Stomach (tissue), 4 donors: ENCODE measurements around the gene SCN10A.

Source experiments
- CTCF ChIP-seq, 7 experiments: fragments of 450-650 bp in 4 of 7; fragments of 200-600 bp in 3 of 7; sonication (generic) in 3 of 7; IDR thresholded peaks; one replicate each; pipeline ENCODE4 v1.5.1; 2016 to 2019; ENCODE audit warnings: antibody characterized with exemption in 7 of 7, control low read depth in 2 of 7, mild to moderate bottlenecking in 1 of 7
- EP300 ChIP-seq: sonication (generic); formaldehyde crosslinking; IDR thresholded peaks from one replicate; pipeline ENCODE4 v1.6.1; 2017; ENCODE audit warnings: antibody characterized with exemption
- POLR2A ChIP-seq, 4 donors: fragments of 450-650 bp; IDR thresholded peaks; one replicate each; pipeline ENCODE4 v1.6.1; 2016; ENCODE audit warnings: antibody characterized with exemption in 4 of 4, control low read depth in 2 of 4, mild to moderate bottlenecking in 1 of 4, moderate library complexity in 1 of 4
- POLR2AphosphoS5 ChIP-seq, 3 donors: sonication (generic); formaldehyde crosslinking; IDR thresholded peaks; one replicate each; pipeline ENCODE4 v1.6.1; 2016; ENCODE audit warnings: antibody characterized with exemption in 3 of 3

GRCh38 chr3:38724392-38724736 is 91.7 kb downstream of the SCN10A start:
- TF ChIP-seq POLR2AphosphoS5 (IDR thresholded peaks at IDR 0.05) = no peak
- TF ChIP-seq CTCF (IDR thresholded peaks at IDR 0.05) = no peak
- TF ChIP-seq POLR2A (IDR thresholded peaks at IDR 0.05) = no peak
- TF ChIP-seq EP300 = no peak
